Right atrium auricular region (tissue), 2 donors: ENCODE data around the gene LGALSL. TPM values are rescaled to one million over a fixed set of nuclear protein-coding genes. Genes with fewer than 3 reads are reported as not detected.

Experiments
- DNase-seq: peaks from one replicate; pipeline ENCODE4 v3.0.0-alpha.2; 2019; ENCODE audit warnings: low spot score
- H3K27ac ChIP-seq, 2 donors: fragments of 200-600 bp; sonication (generic); 1 replicate in 1 of 2; 2 replicates in 1 of 2; pipeline ENCODE4 v1.5.1; 2016 to 2019
- H3K27me3 ChIP-seq, 2 donors: fragments of 200-600 bp; sonication (generic); one replicate each; pipeline versions ENCODE4 v1.5.1 to v1.6.0; 2017 to 2019
- H3K36me3 ChIP-seq: fragments of 200-600 bp; sonication (generic); one replicate; pipeline ENCODE4 v1.5.1; 2016
- H3K4me1 ChIP-seq, 2 donors: fragments of 200-600 bp; sonication (generic); one replicate each; pipeline versions ENCODE4 v1.5.1 to v1.6.0; 2017 to 2019
- H3K4me3 ChIP-seq, 2 donors: fragments of 200-600 bp; sonication (generic); 1 replicate in 1 of 2; 2 replicates in 1 of 2; pipeline ENCODE4 v1.5.1; 2017 to 2019; ENCODE audit warnings: mild to moderate bottlenecking in 1 of 2, moderate library complexity in 1 of 2
- H3K9me3 ChIP-seq, 2 donors: fragments of 200-600 bp; sonication (generic); one replicate each; pipeline ENCODE4 v1.5.1; 2019
- CTCF ChIP-seq, 2 donors: fragments of 200-600 bp; sonication (generic); IDR thresholded peaks; one replicate each; pipeline ENCODE4 v1.5.1; 2019; ENCODE audit warnings: antibody characterized with exemption in 2 of 2
- total RNA-seq, 2 donors: library from RNA; depleted of rRNA; stranded (reverse); fragments of >200 nt; gene quantifications; one replicate each; pipeline ENCODE4 v1.1.0, GENCODE V29; 2016

The LGALSL gene
- total RNA-seq, 2 donors from 2014 or later, result 15.4 to 19.1 TPM

GRCh38 chr2:64460330-64460729 lies 6.4 kb downstream of the LGALSL start:
- Histone ChIP-seq H3K27me3 (no peaks in the 10 kb centered on the region), H3K4me3 (no peak overlapping the region), H3K9me3 (no peaks in the 10 kb centered on the region), H3K27ac (no peak overlapping the region), H3K36me3 (peaks cover 27% of the 10 kb centered on the region), H3K4me1 (peaks cover 0 to 12% of the 10 kb centered on the region in 2 donors)
- no peak for DNase-seq
- TF ChIP-seq CTCF (IDR thresholded peaks at IDR 0.05), result no peak

- Histone ChIP-seq H3K27ac (no peak overlapping the region), H3K9me3 (no peaks in the 10 kb centered on the region), H3K36me3 (peaks cover 27% of the 10 kb centered on the region), H3K27me3 (no peaks in the 10 kb centered on the region), H3K4me3 (no peak overlapping the region), H3K4me1 (peaks cover 0 to under 1% of the 10 kb centered on the region in 2 donors)
- no peak for TF ChIP-seq CTCF (IDR thresholded peaks at IDR 0.05)
- no peak for DNase-seq
Observed at GRCh38 chr2:64461271-64462058, 7.5 kb downstream of the LGALSL start.

- no peaks in the 10 kb centered on the region for H3K27me3 ChIP-seq
Observed at GRCh38 chr2:64462171-64462570, 8.2 kb downstream of the LGALSL start.

GRCh38 chr2:64462940-64463700 lies 9.2 kb downstream of the LGALSL start:
- Histone ChIP-seq H3K27me3 (no peaks in the 10 kb centered on the region), H3K36me3 (peaks cover 10% of the 10 kb centered on the region), H3K4me3 (no peak overlapping the region), H3K27ac (no peak overlapping the region), H3K4me1 (no peaks in the 10 kb centered on the region), H3K9me3 (no peaks in the 10 kb centered on the region)
- no peak for TF ChIP-seq CTCF (IDR thresholded peaks at IDR 0.05)
- no peak for DNase-seq

More at GRCh38 chr2:64462171-64462570, 8.2 kb downstream of the LGALSL start:
- Histone ChIP-seq H3K4me3 (no peak overlapping the region), H3K27ac (no peak overlapping the region), H3K4me1 (no peaks in the 10 kb centered on the region), H3K9me3 (no peaks in the 10 kb centered on the region), H3K36me3 (peaks cover 20% of the 10 kb centered on the region)
- TF ChIP-seq CTCF (IDR thresholded peaks at IDR 0.05), result no peak
- no peak for DNase-seq

- Histone ChIP-seq H3K36me3 (peaks cover 7% of the 10 kb centered on the region), H3K4me1 (no peaks in the 10 kb centered on the region), H3K9me3 (no peaks in the 10 kb centered on the region), H3K27ac (no peak overlapping the region), H3K27me3 (no peaks in the 10 kb centered on the region), H3K4me3 (no peak overlapping the region)
- no peak for DNase-seq
- no peak for TF ChIP-seq CTCF (IDR thresholded peaks at IDR 0.05)
Observed at GRCh38 chr2:64463781-64464180, 9.8 kb downstream of the LGALSL start.
